IMR-90 (cell line): ENCODE measurements around the gene TEX48. TPM values are rescaled to one million over a fixed set of nuclear protein-coding genes. Genes with fewer than 3 reads are reported as not detected.

ENCODE experiments used
- ATAC-seq: fragments of 200-7000 bp; cut with Tn5 transposase; 2 replicates; pipeline ENCODE4 v1.9.1; 2020; ENCODE audit warnings: low read depth, mild to moderate bottlenecking, moderate library complexity
- BruUV-seq: library from RNA; stranded (reverse); fragments of 400-500 nt; replicated peaks from 2 replicates; lab custom pipeline; 2021; lab: Mats Ljungman, UMichigan
- CTCF ChIA-PET: fragments of 300-600 bp; formaldehyde crosslinking; extraction: SDS; loops from one replicate; lab custom pipeline; 2021; ENCODE audit warnings: antibody characterized with exemption; lab: Yijun Ruan, JAX
- POLR2A ChIA-PET: fragments of 300-600 bp; sonication (Branson Sonifier 250); formaldehyde crosslinking; loops from one replicate; lab custom pipeline; 2022; ENCODE audit warnings: antibody characterized with exemption; ENCODE audit not compliant: unreplicated experiment; lab: Charles Lee
- DNase-seq: peaks from one replicate; pipeline ENCODE4 v3.0.0; 2013
- H2AFZ ChIP-seq: replicated peaks from 2 replicates; pipeline ENCODE3; 2013; ENCODE audit warnings: low read length, mild to moderate bottlenecking; ENCODE audit not compliant: poor library complexity
- H2AK5ac ChIP-seq: 2 replicates; pipeline ENCODE4 v1.6.1; 2013; ENCODE audit warnings: low read depth, low read length, inconsistent platforms
- H2AK9ac ChIP-seq: replicated peaks from 2 replicates; pipeline ENCODE3; 2013; ENCODE audit warnings: mild to moderate bottlenecking, low read depth, low read length, moderate library complexity; ENCODE audit not compliant: poor library complexity
- H2BK120ac ChIP-seq: 2 replicates; pipeline ENCODE4 v1.6.1; 2013; ENCODE audit warnings: low read depth, low read length, inconsistent platforms
- H2BK15ac ChIP-seq: 3 replicates; pipeline ENCODE4 v1.6.1; 2013; ENCODE audit warnings: low read depth, low read length, inconsistent platforms
- H2BK20ac ChIP-seq: 2 replicates; pipeline ENCODE4 v1.6.1; 2013; ENCODE audit warnings: low read depth, mild to moderate bottlenecking, inconsistent platforms, low read length, moderate library complexity
- H2BK5ac ChIP-seq: 2 replicates; pipeline ENCODE4 v1.6.1; 2013; ENCODE audit warnings: mild to moderate bottlenecking, low read depth, low read length, inconsistent platforms; ENCODE audit not compliant: poor library complexity, severe bottlenecking
- H3K14ac ChIP-seq: replicated peaks from 2 replicates; pipeline ENCODE4 v1.6.1; 2013; ENCODE audit warnings: low read depth, low read length, inconsistent platforms
- H3K18ac ChIP-seq: 2 replicates; pipeline ENCODE4 v1.6.1; 2013; ENCODE audit warnings: low read depth, low read length, control low read depth
- H3K23ac ChIP-seq: 2 replicates; pipeline ENCODE4 v1.6.1; 2013; ENCODE audit warnings: low read depth, low read length, inconsistent platforms
- H3K27ac ChIP-seq: 2 replicates; pipeline ENCODE4 v1.5.1; 2013; ENCODE audit warnings: mild to moderate bottlenecking, control low read depth, low read length; ENCODE audit not compliant: insufficient read depth
- H3K27me3 ChIP-seq: 2 replicates; pipeline ENCODE4 v1.6.1; 2013; ENCODE audit warnings: low read length; ENCODE audit not compliant: control insufficient read depth, insufficient read depth
- H3K36me3 ChIP-seq: 2 replicates; pipeline ENCODE4 v1.6.1; 2013; ENCODE audit warnings: low read length, mixed read lengths; ENCODE audit not compliant: control insufficient read depth, insufficient read depth
- H3K4ac ChIP-seq: 2 replicates; pipeline ENCODE4 v1.6.1; 2013; ENCODE audit warnings: low read depth, low read length, inconsistent platforms
- H3K4me1 ChIP-seq: 2 replicates; pipeline ENCODE4 v1.6.1; 2013; ENCODE audit warnings: low read length, mixed read lengths; ENCODE audit not compliant: control insufficient read depth, insufficient read depth
- H3K4me2 ChIP-seq: 2 replicates; pipeline ENCODE4 v1.6.1; 2013; ENCODE audit warnings: low read depth, mild to moderate bottlenecking, control low read depth, low read length, moderate library complexity
- H3K4me3 ChIP-seq: 2 replicates; pipeline ENCODE4 v1.5.1; 2013; ENCODE audit warnings: low read depth, mild to moderate bottlenecking, control low read depth, low read length, moderate library complexity; ENCODE audit not compliant: insufficient read depth
- H3K56ac ChIP-seq: 2 replicates; pipeline ENCODE4 v1.6.1; 2013; ENCODE audit warnings: low read length, inconsistent platforms; ENCODE audit not compliant: insufficient read depth; ENCODE audit errors: extremely low read depth
- H3K79me1 ChIP-seq, 2 experiments: 2 replicates each; pipeline ENCODE4 v1.6.1; 2013; ENCODE audit warnings: low read length in 2 of 2, inconsistent platforms in 1 of 2, low read depth in 1 of 2
- H3K9ac ChIP-seq: 2 replicates; pipeline ENCODE4 v1.6.1; 2013; ENCODE audit warnings: low read depth, low read length, control low read depth
- H3K9me1 ChIP-seq: 2 replicates; pipeline ENCODE4 v1.6.1; 2013; ENCODE audit warnings: low read length, inconsistent platforms; ENCODE audit not compliant: insufficient read depth
- H3K9me3 ChIP-seq: 2 replicates; pipeline ENCODE4 v1.6.1; 2013; ENCODE audit warnings: low read length; ENCODE audit not compliant: control insufficient read depth, insufficient read depth
- H4K20me1 ChIP-seq: 2 replicates; pipeline ENCODE4 v1.6.1; 2013; ENCODE audit warnings: low read length, inconsistent platforms; ENCODE audit not compliant: insufficient read depth
- H4K5ac ChIP-seq: 2 replicates; pipeline ENCODE4 v1.6.1; 2013; ENCODE audit warnings: mild to moderate bottlenecking, low read depth, low read length, control low read depth
- H4K8ac ChIP-seq, 2 experiments: 2 replicates each; pipeline ENCODE4 v1.6.1; 2013; ENCODE audit warnings: low read depth in 2 of 2, low read length in 2 of 2, control low read depth in 1 of 2, inconsistent platforms in 1 of 2
- H4K91ac ChIP-seq: 2 replicates; pipeline ENCODE4 v1.6.1; 2013; ENCODE audit warnings: low read depth, low read length, inconsistent platforms; ENCODE audit not compliant: insufficient read depth
- CEBPB ChIP-seq: IDR thresholded peaks from 2 replicates; pipeline ENCODE4 v1.6.1; 2012; ENCODE audit warnings: low read depth, low read length, improper control_type of control experiment
- FOS ChIP-seq: fragments of 150-350 bp; IDR thresholded peaks from 2 replicates; pipeline ENCODE4 v1.6.1; 2016; ENCODE audit warnings: low read depth, low read length
- MXI1 ChIP-seq: IDR thresholded peaks from 2 replicates; pipeline ENCODE4 v1.6.1; 2012; ENCODE audit warnings: low read depth, mild to moderate bottlenecking, low read length, moderate library complexity, borderline replicate concordance
- POLR2A ChIP-seq: IDR thresholded peaks from 2 replicates; pipeline ENCODE4 v1.6.1; 2012; ENCODE audit warnings: mild to moderate bottlenecking, low read depth, low read length
- RAD21 ChIP-seq: IDR thresholded peaks from 2 replicates; pipeline ENCODE4 v1.6.1; 2012; ENCODE audit warnings: low read length, improper control_type of control experiment
- RCOR1 ChIP-seq: IDR thresholded peaks from 2 replicates; pipeline ENCODE4 v1.6.1; 2012; ENCODE audit warnings: mild to moderate bottlenecking, low read length, improper control_type of control experiment; ENCODE audit not compliant: insufficient replicate concordance
- SMC3 ChIP-seq: fragments of 150-350 bp; IDR thresholded peaks from 2 replicates; pipeline ENCODE4 v1.6.1; 2016; ENCODE audit warnings: low read depth, mild to moderate bottlenecking, antibody characterized with exemption, low read length, moderate library complexity
- WGBS, 2 experiments: methylation state at CpG; one replicate each; pipeline versions ENCODE4 v1.1.5 to v1.1.7; 2013; ENCODE audit warnings: missing lambda C conversion rate in 2 of 2; ENCODE audit not compliant: insufficient read length in 1 of 2; ENCODE audit errors: extremely low coverage in 2 of 2; 5-methylcytosine and 5-hydroxymethylcytosine counted together
- dilution Hi-C: fragments of 300-500 bp; cut with HindIII; formaldehyde crosslinking; loops from one replicate; pipeline ENCODE4 v1.14.3; 2018; ENCODE audit warnings: low sequenced_read_pairs; ENCODE audit not compliant: unreplicated experiment
- in situ Hi-C: fragments of 300-500 bp; cut with MboI; formaldehyde crosslinking; loops from 3 replicates; pipeline ENCODE4 v1.14.3; 2019; ENCODE audit warnings: low sequenced_read_pairs, inconsistent platforms, mixed read lengths
- intact Hi-C: fragments of 100-400 bp; cut with micrococcal nuclease; formaldehyde crosslinking; loops from 2 replicates; pipeline ENCODE4 v1.10.0; 2022
- polyA plus RNA-seq, 3 experiments: library from polyadenylated mRNA; depleted of rRNA; stranded (reverse); fragments of >200 nt; gene quantifications; 2 replicates each; pipeline ENCODE4 v1.2.3, GENCODE V29; 2012; ENCODE audit warnings: low replicate concordance in 1 of 3
- total RNA-seq: library from RNA; depleted of rRNA; stranded (reverse); fragments of >200 nt; gene quantifications from 2 replicates; pipeline ENCODE4 v1.2.3, GENCODE V29; 2012
- TF ChIP-seq, protein P1 (sequence below): fragments of 150-350 bp; IDR thresholded peaks from 2 replicates; pipeline ENCODE4 v1.6.1; 2017; ENCODE audit warnings: mild to moderate bottlenecking, antibody characterized with exemption, low read length, low read depth

TEX48 gene
- total and polyA plus RNA-seq, 2 of the 4 experiments (the other 2 are of a cell fraction) = not detected

DNA sequence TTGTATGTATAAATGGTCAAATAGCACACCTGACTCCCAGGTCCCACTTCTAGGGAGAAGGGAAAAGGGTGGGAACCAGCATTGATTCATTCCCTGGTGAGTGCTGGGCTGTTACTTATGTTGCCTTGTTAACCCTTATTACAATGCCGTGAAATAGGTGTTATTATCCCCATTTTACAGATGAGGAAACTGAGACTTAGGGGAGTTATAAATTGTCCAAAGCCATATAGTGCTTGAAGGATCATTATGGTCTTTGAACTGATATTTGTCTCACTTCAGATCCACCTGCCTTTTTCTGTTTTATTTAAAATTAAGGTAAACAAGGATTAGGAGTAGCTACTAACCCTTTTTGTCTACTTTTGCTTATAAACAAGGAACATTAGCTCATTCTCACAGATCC lies 54.4 kb downstream of the TEX48 start:
- in situ Hi-C loops = no loop called here
- H2BK20ac ChIP-seq = no peak overlapping the region
- no peak for ATAC-seq

More for the DNA sequence above, 54.4 kb downstream of the TEX48 start:
- intact Hi-C loops (no loop called here), dilution Hi-C loops (no loop called here)
- ChIA-PET CTCF (no interaction called here), POLR2A (no interaction called here)
- no peak overlapping the region for H2BK120ac ChIP-seq
- no peak overlapping the region for H3K4ac ChIP-seq
- H3K9ac ChIP-seq = no peak overlapping the region
- H2BK5ac ChIP-seq = no peak overlapping the region
- no peak overlapping the region for H3K18ac ChIP-seq
- no peak overlapping the region for H4K91ac ChIP-seq
- H3K9me1 ChIP-seq = no peaks in the 10 kb centered on the region
- peaks cover 0 to 2% of the 10 kb centered on the region in 2 experiments; a peak in 1 of 4 replicates for H3K79me1 ChIP-seq
- H3K27me3 ChIP-seq = no peaks in the 10 kb centered on the region
- no peaks in the 10 kb centered on the region for H3K4me1 ChIP-seq
- H4K5ac ChIP-seq = no peak overlapping the region
- H3K56ac ChIP-seq = no peak overlapping the region
- H3K36me3 ChIP-seq = peaks cover 27% of the 10 kb centered on the region
- no peak overlapping the region for H2AK5ac ChIP-seq
- no TSS peak for BruUV-seq
- no peaks in the 10 kb centered on the region for H3K9me3 ChIP-seq
- no CpG with 5 or more reads among the region's 1 CpG for WGBS, 2 experiments
- TF ChIP-seq CEBPB (no peak), RAD21 (no peak), SMC3 (no peak), RCOR1 (no peak), FOS (no peak), MXI1 (no peak), POLR2A (no peak)
- TF ChIP-seq, protein P1, sequence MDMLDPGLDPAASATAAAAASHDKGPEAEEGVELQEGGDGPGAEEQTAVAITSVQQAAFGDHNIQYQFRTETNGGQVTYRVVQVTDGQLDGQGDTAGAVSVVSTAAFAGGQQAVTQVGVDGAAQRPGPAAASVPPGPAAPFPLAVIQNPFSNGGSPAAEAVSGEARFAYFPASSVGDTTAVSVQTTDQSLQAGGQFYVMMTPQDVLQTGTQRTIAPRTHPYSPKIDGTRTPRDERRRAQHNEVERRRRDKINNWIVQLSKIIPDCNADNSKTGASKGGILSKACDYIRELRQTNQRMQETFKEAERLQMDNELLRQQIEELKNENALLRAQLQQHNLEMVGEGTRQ = no peak
- DNase-seq = no peak
- H3K4me3 ChIP-seq = no peak overlapping the region
- H3K14ac ChIP-seq = no peak overlapping the region
- H4K20me1 ChIP-seq = no peaks in the 10 kb centered on the region
- H3K23ac ChIP-seq = no peak overlapping the region
- H2AK9ac ChIP-seq = no peak overlapping the region
- no peak overlapping the region for H2AFZ ChIP-seq
- H3K27ac ChIP-seq = no peak overlapping the region
- no peak overlapping the region for H4K8ac ChIP-seq
- H2BK15ac ChIP-seq = no peak overlapping the region
- H3K4me2 ChIP-seq = no peak overlapping the region
